GM19099 (cell line): ENCODE data around the gene CLEC14A.

Experiments used
- POLR2A ChIP-seq: IDR thresholded peaks from 3 replicates; pipeline ENCODE4 v1.6.1; 2011; ENCODE audit warnings: low read depth; ENCODE audit not compliant: insufficient read length; ENCODE audit errors: extremely low read depth

CLEC14A gene

GRCh38 chr14:38255673-38256532, at the start of gene CLEC14A:
Gene CLEC14A (minus strand): TSS chr14:38256093. CDS start chr14:38256022, 71 bp downstream.
- no peak for TF ChIP-seq POLR2A

GRCh38 chr14:38302966-38303365, 47.1 kb upstream of the CLEC14A start:
- TF ChIP-seq POLR2A: no peak

- TF ChIP-seq POLR2A: no peak
Measured at GRCh38 chr14:38302034-38302433, 46.1 kb upstream of the CLEC14A start.

- no peak for TF ChIP-seq POLR2A
Measured at GRCh38 chr14:38297681-38298080, 41.8 kb upstream of the CLEC14A start.

- TF ChIP-seq POLR2A: no peak
Measured at GRCh38 chr14:38291681-38292467, 36.0 kb upstream of the CLEC14A start.

GRCh38 chr14:38290601-38291188, 34.8 kb upstream of the CLEC14A start:
- no peak for TF ChIP-seq POLR2A

GRCh38 chr14:38286452-38286851, 30.6 kb upstream of the CLEC14A start:
- no peak for TF ChIP-seq POLR2A

- TF ChIP-seq POLR2A: no peak
Measured at GRCh38 chr14:38285962-38286361, 30.1 kb upstream of the CLEC14A start.

GRCh38 chr14:38282936-38283335, 27.0 kb upstream of the CLEC14A start:
- TF ChIP-seq POLR2A: no peak

- no peak for TF ChIP-seq POLR2A
Measured at GRCh38 chr14:38280081-38280480, 24.2 kb upstream of the CLEC14A start.

GRCh38 chr14:38279572-38279971, 23.7 kb upstream of the CLEC14A start:
- TF ChIP-seq POLR2A: no peak

- TF ChIP-seq POLR2A: no peak
Measured at GRCh38 chr14:38278035-38278434, 22.1 kb upstream of the CLEC14A start.

GRCh38 chr14:38262844-38263243, 7.0 kb upstream of the CLEC14A start:
- TF ChIP-seq POLR2A: no peak

GRCh38 chr14:38261620-38262019, 5.7 kb upstream of the CLEC14A start:
- no peak for TF ChIP-seq POLR2A

GRCh38 chr14:38257507-38257906, 1.6 kb upstream of the CLEC14A start:
- no peak for TF ChIP-seq POLR2A

- no peak for TF ChIP-seq POLR2A
Measured at GRCh38 chr14:38256533-38256840, 594 bp upstream of the CLEC14A start.
